HFFc6 (cell line): ENCODE results near the gene DIPK1C. TPM values are rescaled to one million over a fixed set of nuclear protein-coding genes. Genes with fewer than 3 reads are reported as not detected.

Experiments used
- DNase-seq: peaks from one replicate; pipeline ENCODE4 v3.0.0-alpha.2; 2018
- H3K27ac Mint-ChIP-seq: 2 replicates; pipeline ENCODE4 v1.8.0; 2020; ENCODE audit warnings: mild to moderate bottlenecking, mixed read lengths
- H3K27me3 Mint-ChIP-seq: 2 replicates; pipeline ENCODE4 v1.8.0; 2021; ENCODE audit warnings: mild to moderate bottlenecking, moderate library complexity, mixed read lengths; ENCODE audit not compliant: insufficient read depth
- H3K36me3 Mint-ChIP-seq: 2 replicates; pipeline ENCODE4 v1.8.0; 2021; ENCODE audit warnings: low read depth, mixed read lengths
- H3K4me1 Mint-ChIP-seq: 2 replicates; pipeline ENCODE4 v1.8.0; 2020; ENCODE audit warnings: low read depth, mixed read lengths
- H3K4me3 Mint-ChIP-seq: 2 replicates; pipeline ENCODE4 v1.8.0; 2020; ENCODE audit warnings: mild to moderate bottlenecking, moderate library complexity, mixed read lengths
- H3K9me3 Mint-ChIP-seq: 2 replicates; pipeline ENCODE4 v1.8.0; 2020; ENCODE audit warnings: mild to moderate bottlenecking, mixed read lengths
- total RNA-seq, 6 experiments: library from RNA; stranded (reverse); fragmentation: NEBNext Ultra II Directional; extraction: Animal tissue kit (Norgen Biotek cat#: 25700); gene quantifications; 2 replicates in 1 of 6; 3 replicates in 5 of 6; pipeline ENCODE4 v1.2.3, GENCODE V29; 2021
- TF ChIP-seq, protein P1 (sequence below): fragments of 200-600 bp; sonication (generic); IDR thresholded peaks from 2 replicates; pipeline ENCODE4 v1.5.0; 2021; ENCODE audit warnings: antibody characterized with exemption, mild to moderate bottlenecking

DIPK1C gene
- total RNA-seq, 6 experiments from 2014 or later = not detected

- no peak overlapping the region for H3K27ac Mint-ChIP-seq
- H3K9me3 Mint-ChIP-seq = no peaks in the 10 kb centered on the region
- no peaks in the 10 kb centered on the region for H3K4me1 Mint-ChIP-seq
- TF ChIP-seq, protein P1, sequence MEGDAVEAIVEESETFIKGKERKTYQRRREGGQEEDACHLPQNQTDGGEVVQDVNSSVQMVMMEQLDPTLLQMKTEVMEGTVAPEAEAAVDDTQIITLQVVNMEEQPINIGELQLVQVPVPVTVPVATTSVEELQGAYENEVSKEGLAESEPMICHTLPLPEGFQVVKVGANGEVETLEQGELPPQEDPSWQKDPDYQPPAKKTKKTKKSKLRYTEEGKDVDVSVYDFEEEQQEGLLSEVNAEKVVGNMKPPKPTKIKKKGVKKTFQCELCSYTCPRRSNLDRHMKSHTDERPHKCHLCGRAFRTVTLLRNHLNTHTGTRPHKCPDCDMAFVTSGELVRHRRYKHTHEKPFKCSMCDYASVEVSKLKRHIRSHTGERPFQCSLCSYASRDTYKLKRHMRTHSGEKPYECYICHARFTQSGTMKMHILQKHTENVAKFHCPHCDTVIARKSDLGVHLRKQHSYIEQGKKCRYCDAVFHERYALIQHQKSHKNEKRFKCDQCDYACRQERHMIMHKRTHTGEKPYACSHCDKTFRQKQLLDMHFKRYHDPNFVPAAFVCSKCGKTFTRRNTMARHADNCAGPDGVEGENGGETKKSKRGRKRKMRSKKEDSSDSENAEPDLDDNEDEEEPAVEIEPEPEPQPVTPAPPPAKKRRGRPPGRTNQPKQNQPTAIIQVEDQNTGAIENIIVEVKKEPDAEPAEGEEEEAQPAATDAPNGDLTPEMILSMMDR = no peak
- peaks cover 22% of the 10 kb centered on the region for H3K27me3 Mint-ChIP-seq
- DNase-seq = no peak
- no peaks in the 10 kb centered on the region for H3K36me3 Mint-ChIP-seq
- no peak overlapping the region for H3K4me3 Mint-ChIP-seq
Observed at GRCh38 chr18:74396171-74397169, 60.6 kb downstream of the DIPK1C start.

GRCh38 chr18:74395648-74396154, 61.4 kb downstream of the DIPK1C start:
- Mint-ChIP-seq H3K4me1 (no peaks in the 10 kb centered on the region), H3K27me3 (peaks cover 22% of the 10 kb centered on the region), H3K27ac (no peak overlapping the region), H3K36me3 (no peaks in the 10 kb centered on the region), H3K9me3 (no peaks in the 10 kb centered on the region), H3K4me3 (no peak overlapping the region)
- TF ChIP-seq, protein P1 = no peak
- no peak for DNase-seq

DNA sequence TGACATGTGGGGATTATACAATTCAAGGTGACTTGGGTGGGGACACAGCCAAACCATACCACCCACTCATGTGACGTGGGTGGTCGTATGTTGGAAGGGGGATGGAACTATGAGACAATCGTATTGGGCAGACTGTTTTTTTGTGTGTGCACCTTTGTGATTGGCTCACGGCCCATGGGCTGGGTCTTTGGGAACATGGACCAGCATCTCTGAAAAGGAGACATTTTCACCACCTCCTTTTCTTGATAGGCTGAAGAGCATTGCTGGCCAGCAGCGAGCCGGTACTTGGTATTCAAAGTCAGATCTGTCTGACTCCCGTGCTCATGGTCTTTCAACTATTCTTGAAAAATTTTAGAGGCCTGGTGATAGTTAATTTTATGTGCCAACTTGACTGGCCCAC, 62.1 kb downstream of the DIPK1C start:
- DNase-seq = no peak
- Mint-ChIP-seq H3K27me3 (peaks cover 19% of the 10 kb centered on the region), H3K36me3 (no peaks in the 10 kb centered on the region), H3K9me3 (no peaks in the 10 kb centered on the region), H3K4me3 (no peak overlapping the region), H3K27ac (no peak overlapping the region), H3K4me1 (no peaks in the 10 kb centered on the region)
- TF ChIP-seq, protein P1 = no peak

- TF ChIP-seq, protein P1 = no peak
- H3K36me3 Mint-ChIP-seq = no peaks in the 10 kb centered on the region
- no peaks in the 10 kb centered on the region for H3K9me3 Mint-ChIP-seq
- H3K27me3 Mint-ChIP-seq = peaks cover 15% of the 10 kb centered on the region
- no peak overlapping the region for H3K27ac Mint-ChIP-seq
- H3K4me1 Mint-ChIP-seq = no peaks in the 10 kb centered on the region
- no peak for DNase-seq
- no peak overlapping the region for H3K4me3 Mint-ChIP-seq
Observed at GRCh38 chr18:74392323-74392722, 64.8 kb downstream of the DIPK1C start.

GRCh38 chr18:74390900-74391299, 66.2 kb downstream of the DIPK1C start:
- no peaks in the 10 kb centered on the region for H3K4me1 Mint-ChIP-seq
- H3K36me3 Mint-ChIP-seq = no peaks in the 10 kb centered on the region
- no peak overlapping the region for H3K27ac Mint-ChIP-seq
- H3K4me3 Mint-ChIP-seq = no peak overlapping the region
- no peaks in the 10 kb centered on the region for H3K9me3 Mint-ChIP-seq
- no peak for DNase-seq
- TF ChIP-seq, protein P1 = no peak
- H3K27me3 Mint-ChIP-seq = peaks cover 12% of the 10 kb centered on the region
